Measurements from ENCODE around the gene PRKG1. TPM values are rescaled to one million over a fixed set of nuclear protein-coding genes. Genes with fewer than 3 reads are reported as not detected.

The PRKG1 gene
- total RNA-seq, 1 donor from 2014 or later: 50.2 TPM

- H3K4me1 ChIP-seq: peaks cover 11 to 42% of the 10 kb centered on the region in 2 donors
- peak overlapping the region; percentile 67 to 71 for H3K4me3 ChIP-seq
- H3K27ac ChIP-seq: peak overlapping the region; percentile 82 to 94
- no peaks in the 10 kb centered on the region for H3K27me3 ChIP-seq
- no peak for DNase-seq (ENCODE audit: low spot score in 2 of 2)
- H3K36me3 ChIP-seq: peaks cover 0 to 7% of the 10 kb centered on the region in 2 donors
- intact Hi-C loops (cut with DNase I): loop anchor here (5.0 kb wide), 1 partner anchor 56 kb away; no protein-coding TSS in a partner anchor
- TF ChIP-seq, protein P1, sequence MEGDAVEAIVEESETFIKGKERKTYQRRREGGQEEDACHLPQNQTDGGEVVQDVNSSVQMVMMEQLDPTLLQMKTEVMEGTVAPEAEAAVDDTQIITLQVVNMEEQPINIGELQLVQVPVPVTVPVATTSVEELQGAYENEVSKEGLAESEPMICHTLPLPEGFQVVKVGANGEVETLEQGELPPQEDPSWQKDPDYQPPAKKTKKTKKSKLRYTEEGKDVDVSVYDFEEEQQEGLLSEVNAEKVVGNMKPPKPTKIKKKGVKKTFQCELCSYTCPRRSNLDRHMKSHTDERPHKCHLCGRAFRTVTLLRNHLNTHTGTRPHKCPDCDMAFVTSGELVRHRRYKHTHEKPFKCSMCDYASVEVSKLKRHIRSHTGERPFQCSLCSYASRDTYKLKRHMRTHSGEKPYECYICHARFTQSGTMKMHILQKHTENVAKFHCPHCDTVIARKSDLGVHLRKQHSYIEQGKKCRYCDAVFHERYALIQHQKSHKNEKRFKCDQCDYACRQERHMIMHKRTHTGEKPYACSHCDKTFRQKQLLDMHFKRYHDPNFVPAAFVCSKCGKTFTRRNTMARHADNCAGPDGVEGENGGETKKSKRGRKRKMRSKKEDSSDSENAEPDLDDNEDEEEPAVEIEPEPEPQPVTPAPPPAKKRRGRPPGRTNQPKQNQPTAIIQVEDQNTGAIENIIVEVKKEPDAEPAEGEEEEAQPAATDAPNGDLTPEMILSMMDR (IDR thresholded peaks at IDR 0.05): no peak
- no peaks in the 10 kb centered on the region for H3K9me3 ChIP-seq
Observed at GRCh38 chr10:51698473-51699063, 624.3 kb downstream of the PRKG1 start.

DNA sequence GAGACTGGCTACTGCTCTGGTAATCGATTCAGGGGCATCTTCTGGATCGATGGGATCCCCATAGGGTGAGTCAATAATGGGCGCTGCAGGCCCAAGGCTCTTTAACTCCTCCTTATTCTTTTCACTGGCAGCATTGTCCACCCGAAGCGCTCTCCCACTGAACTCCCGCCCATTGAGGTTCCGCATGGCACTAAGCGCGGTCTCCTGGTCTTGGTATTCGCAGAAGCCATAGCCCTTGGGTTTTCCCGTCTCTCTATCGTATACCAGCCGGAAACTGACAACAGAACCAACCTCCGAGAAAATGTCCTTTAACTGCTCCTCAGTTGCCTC, 624.8 kb downstream of the PRKG1 start:
- H3K4me1 ChIP-seq: peaks cover 11 to 42% of the 10 kb centered on the region in 2 donors
- TF ChIP-seq, protein P1 (IDR thresholded peaks at IDR 0.05): no peak
- H3K27ac ChIP-seq: peak overlapping the region; percentile 82 to 94
- DNase-seq (ENCODE audit: low spot score in 2 of 2): no peak
- H3K9me3 ChIP-seq: no peaks in the 10 kb centered on the region
- H3K4me3 ChIP-seq: peak overlapping the region; percentile 67 to 71
- intact Hi-C loops (cut with DNase I): loop anchor here (5.0 kb wide), 1 partner anchor 57 kb away; no protein-coding TSS in a partner anchor
- peaks cover 0 to 7% of the 10 kb centered on the region in 2 donors for H3K36me3 ChIP-seq
- H3K27me3 ChIP-seq: no peaks in the 10 kb centered on the region

GRCh38 chr10:51699475-51700227, 625.4 kb downstream of the PRKG1 start, which contains the start of gene CSTF2T:
Gene CSTF2T, minus strand, starts transcription at chr10:51699595. Its CDS starts 46 bp downstream, at chr10:51699549.
- Histone ChIP-seq H3K36me3 (peaks cover 0 to 7% of the 10 kb centered on the region in 2 donors), H3K27ac (peak within 1 kb of the TSS; percentile 82 to 94), H3K27me3 (no peaks in the 10 kb centered on the region), H3K4me3 (peak within 1 kb of the TSS; percentile 67 to 71), H3K9me3 (no peaks in the 10 kb centered on the region), H3K4me1 (peaks cover 11 to 42% of the 10 kb centered on the region in 2 donors)
- TF ChIP-seq, protein P1 (IDR thresholded peaks at IDR 0.05): no peak
- intact Hi-C loops (cut with DNase I): loop anchor here (5.0 to 10.0 kb wide), 3 partner anchors 57 to 263 kb away; no protein-coding TSS in a partner anchor
- peak; percentile 68 to 93 for DNase-seq (ENCODE audit: low spot score in 2 of 2)

DNA sequence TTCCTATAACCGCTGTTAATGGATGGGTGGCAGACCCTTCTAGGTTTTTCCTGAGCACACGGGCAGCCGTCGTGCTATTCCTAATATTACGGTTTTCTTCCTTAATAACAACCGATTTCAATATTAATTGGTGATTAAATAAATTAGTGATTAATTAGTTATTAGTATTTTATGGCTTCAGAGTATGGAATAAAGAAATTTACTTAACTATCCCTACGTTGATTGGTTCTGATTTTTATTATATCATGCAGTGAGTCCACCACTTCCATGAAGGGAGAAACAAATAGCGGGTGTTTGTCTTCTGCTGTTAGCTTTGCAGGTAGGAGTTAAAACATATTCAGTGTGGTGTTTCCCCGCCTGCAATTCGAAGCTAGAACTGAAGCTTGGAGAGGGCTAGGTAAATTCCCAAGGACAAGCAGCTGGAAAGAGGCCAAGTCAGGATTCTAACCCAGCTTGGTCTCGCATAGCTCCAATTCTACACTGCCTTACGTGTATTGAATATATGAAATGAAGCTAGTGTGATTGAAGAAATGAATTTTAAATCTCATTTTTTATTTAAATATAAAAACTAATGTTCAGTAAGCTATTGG, 626.0 kb downstream of the PRKG1 start:
- H3K27me3 ChIP-seq: no peaks in the 10 kb centered on the region
- intact Hi-C loops (cut with DNase I): loop anchor here (5.0 to 10.0 kb wide), 2 partner anchors 194 to 262 kb away; no protein-coding TSS in a partner anchor
- DNase-seq (ENCODE audit: low spot score in 2 of 2): no peak
- H3K36me3 ChIP-seq: peaks cover 0 to 7% of the 10 kb centered on the region in 2 donors
- peak overlapping the region; percentile 82 to 94 for H3K27ac ChIP-seq
- peak overlapping the region; percentile 67 to 71 for H3K4me3 ChIP-seq
- no peaks in the 10 kb centered on the region for H3K9me3 ChIP-seq
- TF ChIP-seq, protein P1 (IDR thresholded peaks at IDR 0.05): no peak
- H3K4me1 ChIP-seq: peaks cover 11 to 36% of the 10 kb centered on the region in 2 donors

DNA sequence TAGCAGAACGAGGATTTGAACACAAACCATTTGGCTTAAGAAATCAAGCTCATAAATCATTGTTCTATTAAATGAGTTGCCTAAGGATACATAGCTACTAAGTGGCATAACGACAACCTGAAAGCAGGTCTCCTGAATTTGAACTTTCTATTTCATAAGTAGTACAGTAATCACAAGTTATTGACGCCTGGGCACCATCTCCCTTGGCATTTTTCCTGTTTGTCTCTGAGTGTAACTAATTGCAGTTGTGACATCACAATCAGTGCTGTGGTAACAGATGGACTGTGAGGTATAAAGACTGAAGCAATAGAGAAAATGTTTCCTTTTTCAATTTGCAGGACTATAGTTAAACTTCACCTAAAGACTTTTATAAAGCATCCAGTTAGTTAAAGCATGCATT, 631.5 kb downstream of the PRKG1 start:
- no peaks in the 10 kb centered on the region for H3K36me3 ChIP-seq
- no peak overlapping the region for H3K4me3 ChIP-seq
- TF ChIP-seq, protein P1 (IDR thresholded peaks at IDR 0.05): no peak
- peaks cover 4 to 47% of the 10 kb centered on the region in 2 donors for H3K4me1 ChIP-seq
- H3K9me3 ChIP-seq: no peaks in the 10 kb centered on the region
- H3K27ac ChIP-seq: peak overlapping the region; percentile 56 to 92
- DNase-seq (ENCODE audit: low spot score in 2 of 2): no peak
- no peaks in the 10 kb centered on the region for H3K27me3 ChIP-seq
- intact Hi-C loops (cut with DNase I): loop anchor here (5.0 to 10.0 kb wide), 4 partner anchors 82 to 703 kb away; no protein-coding TSS in a partner anchor
